ENCODE results near the gene EFCAB6. TPM values are rescaled to one million over a fixed set of nuclear protein-coding genes. Genes with fewer than 3 reads are reported as not detected.

Gene EFCAB6
- total and polyA plus RNA-seq, 2 donors (not counting 1 experiment from before 2014, with no cell fraction given), result 0.07 to 0.10 TPM

DNA sequence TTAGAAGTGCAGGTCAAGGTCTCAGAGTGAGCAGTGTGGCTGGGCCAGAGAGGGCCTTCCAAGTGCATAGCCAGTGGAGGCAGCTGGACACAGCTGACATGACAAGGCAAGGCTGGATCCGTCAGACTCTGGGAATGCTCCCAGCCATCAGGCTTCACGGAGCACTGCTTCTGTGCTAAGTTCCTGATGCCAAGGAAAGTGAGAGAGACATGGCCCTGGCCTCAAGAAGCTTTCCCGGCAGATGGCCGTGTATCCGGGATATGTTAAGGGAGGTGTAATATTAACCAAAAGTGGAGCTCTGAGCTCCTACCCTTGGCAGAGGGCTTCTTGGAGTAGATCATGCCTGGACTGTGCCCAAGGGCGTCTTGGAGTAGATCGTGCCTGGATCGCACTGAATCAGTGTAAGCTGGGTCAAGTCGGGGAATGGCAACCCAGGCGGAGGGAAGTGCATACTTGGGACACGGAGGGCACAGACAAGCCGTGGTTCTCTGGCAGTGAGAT, 7.4 kb upstream of the EFCAB6 start:
- ChIA-PET POLR2A (no interaction called here), CTCF (no interaction called here)
- intact Hi-C loops (cut with micrococcal nuclease), result no loop called here

DNA sequence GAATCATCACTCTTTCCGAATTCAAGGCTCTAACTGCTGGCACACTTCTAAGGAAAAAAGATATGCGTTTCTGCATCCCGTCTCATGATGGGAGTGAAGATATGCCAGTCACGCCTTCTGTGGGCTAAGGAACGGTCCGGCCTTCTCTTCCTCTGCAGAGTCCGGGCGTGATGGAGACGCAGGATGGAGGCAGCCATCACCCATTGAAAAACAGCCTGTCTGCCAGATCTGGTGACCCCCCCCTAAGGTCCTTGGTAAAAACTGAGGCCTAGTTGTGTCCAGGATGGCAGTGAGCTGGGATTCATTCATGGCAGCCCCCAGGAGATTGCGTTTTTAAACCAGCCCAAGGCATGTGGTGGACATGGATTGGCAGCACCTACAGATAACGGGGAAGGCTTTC, 6.9 kb upstream of the EFCAB6 start:
- no peaks in the 10 kb centered on the region for H3K9me3 ChIP-seq (ENCODE audit: control extremely low read depth in 1 of 3, control insufficient read depth in 2 of 3, insufficient read depth in 1 of 3, low read length in 2 of 3)
- H3K4me3 Mint-ChIP-seq, result no peak overlapping the region
- TF ChIP-seq, protein P1, sequence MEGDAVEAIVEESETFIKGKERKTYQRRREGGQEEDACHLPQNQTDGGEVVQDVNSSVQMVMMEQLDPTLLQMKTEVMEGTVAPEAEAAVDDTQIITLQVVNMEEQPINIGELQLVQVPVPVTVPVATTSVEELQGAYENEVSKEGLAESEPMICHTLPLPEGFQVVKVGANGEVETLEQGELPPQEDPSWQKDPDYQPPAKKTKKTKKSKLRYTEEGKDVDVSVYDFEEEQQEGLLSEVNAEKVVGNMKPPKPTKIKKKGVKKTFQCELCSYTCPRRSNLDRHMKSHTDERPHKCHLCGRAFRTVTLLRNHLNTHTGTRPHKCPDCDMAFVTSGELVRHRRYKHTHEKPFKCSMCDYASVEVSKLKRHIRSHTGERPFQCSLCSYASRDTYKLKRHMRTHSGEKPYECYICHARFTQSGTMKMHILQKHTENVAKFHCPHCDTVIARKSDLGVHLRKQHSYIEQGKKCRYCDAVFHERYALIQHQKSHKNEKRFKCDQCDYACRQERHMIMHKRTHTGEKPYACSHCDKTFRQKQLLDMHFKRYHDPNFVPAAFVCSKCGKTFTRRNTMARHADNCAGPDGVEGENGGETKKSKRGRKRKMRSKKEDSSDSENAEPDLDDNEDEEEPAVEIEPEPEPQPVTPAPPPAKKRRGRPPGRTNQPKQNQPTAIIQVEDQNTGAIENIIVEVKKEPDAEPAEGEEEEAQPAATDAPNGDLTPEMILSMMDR (IDR thresholded peaks at IDR 0.05), result no peak
- TF ChIP-seq EZH2 (IDR thresholded peaks at IDR 0.05; ENCODE audit: borderline replicate concordance, insufficient read depth, low read depth, low read length, poor library complexity, severe bottlenecking), result no peak
- DNase-seq (no peak), ATAC-seq (ENCODE audit: low read depth) (no peak)
- no peak overlapping the region for H2AFZ ChIP-seq (ENCODE audit: insufficient read depth, low read depth, low read length, poor library complexity, severe bottlenecking)
- H3K4me3 ChIP-seq (ENCODE audit: control extremely low read depth in 1 of 5, extremely low read depth in 1 of 5, insufficient read depth in 1 of 5, low read depth in 2 of 5, low read length in 4 of 5), result no peak overlapping the region
- no peaks in the 10 kb centered on the region for H3K36me3 ChIP-seq (replicated peaks in 1 of 2; ENCODE audit: control extremely low read depth in 1 of 2, control insufficient read depth in 1 of 2, extremely low read depth in 1 of 2, insufficient read depth in 2 of 2, low read length in 1 of 2)
- no peak overlapping the region for H3K27ac Mint-ChIP-seq
- no peak overlapping the region for H3K4me2 ChIP-seq (replicated peaks; ENCODE audit: low read depth, low read length, poor library complexity, severe bottlenecking)
- H3K9me3 Mint-ChIP-seq (ENCODE audit: insufficient read depth), result no peaks in the 10 kb centered on the region
- intact Hi-C loops (cut with micrococcal nuclease), result no loop called here
- ChIA-PET POLR2A (no interaction called here), CTCF (no interaction called here)
- H3K9ac ChIP-seq (ENCODE audit: low read length), result no peak overlapping the region
- H3K4me1 Mint-ChIP-seq, result peaks cover 3% of the 10 kb centered on the region
- no peaks in the 10 kb centered on the region for H3K79me2 ChIP-seq (ENCODE audit: control insufficient read depth, insufficient read depth, low read length)
- peaks cover 13% of the 10 kb centered on the region for H3K27me3 Mint-ChIP-seq
- no peak overlapping the region for H3K27ac ChIP-seq (ENCODE audit: low read length in 2 of 2)
- 95% methylated on average over 5 of the region's 11 CpGs for WGBS (ENCODE audit: insufficient coverage)
- peaks cover 0 to 9% (median 0%) of the 10 kb centered on the region in 4 experiments for H3K27me3 ChIP-seq (replicated peaks in 1 of 4; ENCODE audit: control extremely low read depth in 1 of 4, control insufficient read depth in 3 of 4, insufficient read depth in 4 of 4, low read length in 3 of 4)
- no peaks in the 10 kb centered on the region for H3K4me1 ChIP-seq (ENCODE audit: control insufficient read depth in 2 of 2, insufficient read depth in 2 of 2, low read length in 2 of 2)
- H4K20me1 ChIP-seq (ENCODE audit: control insufficient read depth, insufficient read depth, low read length, poor library complexity, severe bottlenecking), result no peaks in the 10 kb centered on the region

More for the DNA sequence above, 7.4 kb upstream of the EFCAB6 start:
- H3K4me1 ChIP-seq (ENCODE audit: control insufficient read depth in 2 of 2, insufficient read depth in 2 of 2, low read length in 2 of 2), result no peaks in the 10 kb centered on the region
- H3K36me3 ChIP-seq (replicated peaks in 1 of 2; ENCODE audit: control extremely low read depth in 1 of 2, control insufficient read depth in 1 of 2, extremely low read depth in 1 of 2, insufficient read depth in 2 of 2, low read length in 1 of 2), result no peaks in the 10 kb centered on the region
- no peaks in the 10 kb centered on the region for H3K79me2 ChIP-seq (ENCODE audit: control insufficient read depth, insufficient read depth, low read length)
- no peak overlapping the region for H2AFZ ChIP-seq (ENCODE audit: insufficient read depth, low read depth, low read length, poor library complexity, severe bottlenecking)
- ATAC-seq (ENCODE audit: low read depth), result no peak
- no peak overlapping the region for H3K27ac Mint-ChIP-seq
- TF ChIP-seq, protein P1 (IDR thresholded peaks at IDR 0.05), result no peak
- TF ChIP-seq EZH2 (IDR thresholded peaks at IDR 0.05; ENCODE audit: borderline replicate concordance, insufficient read depth, low read depth, low read length, poor library complexity, severe bottlenecking), result no peak
- no peak overlapping the region for H3K27ac ChIP-seq (ENCODE audit: low read length in 2 of 2)
- peaks cover 0 to 9% (median 0%) of the 10 kb centered on the region in 4 experiments for H3K27me3 ChIP-seq (replicated peaks in 1 of 4; ENCODE audit: control extremely low read depth in 1 of 4, control insufficient read depth in 3 of 4, insufficient read depth in 4 of 4, low read length in 3 of 4)
- no peak overlapping the region for H3K4me3 ChIP-seq (ENCODE audit: control extremely low read depth in 1 of 5, extremely low read depth in 1 of 5, insufficient read depth in 1 of 5, low read depth in 2 of 5, low read length in 4 of 5)
- WGBS (ENCODE audit: insufficient coverage), result 94% methylated on average over 12 of the region's 12 CpGs
- H3K27me3 Mint-ChIP-seq, result peaks cover 16% of the 10 kb centered on the region
- H3K9me3 ChIP-seq (ENCODE audit: control extremely low read depth in 1 of 3, control insufficient read depth in 2 of 3, insufficient read depth in 1 of 3, low read length in 2 of 3), result no peaks in the 10 kb centered on the region
- no peak overlapping the region for H3K4me3 Mint-ChIP-seq
- no peaks in the 10 kb centered on the region for H3K9me3 Mint-ChIP-seq (ENCODE audit: insufficient read depth)
- no peaks in the 10 kb centered on the region for H4K20me1 ChIP-seq (ENCODE audit: control insufficient read depth, insufficient read depth, low read length, poor library complexity, severe bottlenecking)
- H3K9ac ChIP-seq (ENCODE audit: low read length), result no peak overlapping the region
- no peak for DNase-seq
- no peak overlapping the region for H3K4me2 ChIP-seq (replicated peaks; ENCODE audit: low read depth, low read length, poor library complexity, severe bottlenecking)
- H3K4me1 Mint-ChIP-seq, result no peaks in the 10 kb centered on the region
